HG03378 (cell line): ENCODE measurements around the gene DSTYK.
"Not testable (repeated sequence)": the region's sequence is repeated elsewhere in the genome, so short reads cannot be mapped to it uniquely, and the experiment has no call there.

Experiments used
- ATAC-seq: cut with Tn5 transposase; IDR thresholded peaks from one replicate; pipeline ENCODE4 v1.9.1; 2021; ENCODE audit warnings: mild to moderate bottlenecking, moderate library complexity; ENCODE audit not compliant: unreplicated experiment

The DSTYK gene

DNA sequence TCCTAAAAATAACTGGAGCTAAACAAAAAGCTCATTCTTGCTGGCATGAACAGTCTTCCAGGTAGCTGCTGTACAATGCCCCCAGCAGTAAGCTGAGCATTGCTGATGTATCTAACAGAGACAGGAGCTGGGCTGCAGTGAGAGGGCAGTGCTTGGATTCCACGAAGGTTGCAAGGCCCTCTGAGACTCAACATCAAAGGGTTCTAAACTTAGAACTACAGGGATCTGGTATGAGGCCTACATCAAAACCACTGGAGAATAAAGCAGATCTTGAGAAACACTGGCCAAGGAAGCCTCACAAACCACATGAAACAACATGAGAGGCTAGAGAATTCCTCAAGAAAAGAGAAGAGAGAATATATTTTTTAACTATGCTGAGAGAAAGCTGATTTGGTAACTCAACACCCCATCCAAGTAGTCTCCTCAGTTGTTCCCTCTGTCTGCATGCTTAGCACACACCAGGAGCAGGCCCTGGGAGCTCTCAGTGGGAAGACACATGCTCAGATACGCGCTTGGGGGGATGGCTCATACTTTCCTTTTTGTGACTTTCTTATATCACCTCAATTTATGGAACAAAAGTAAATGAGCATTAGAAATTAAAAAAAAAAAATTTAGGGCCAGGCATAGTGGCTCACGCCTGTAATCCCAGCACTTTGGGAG is 27.7 kb downstream of the DSTYK start:
- ATAC-seq, result no peak

DNA sequence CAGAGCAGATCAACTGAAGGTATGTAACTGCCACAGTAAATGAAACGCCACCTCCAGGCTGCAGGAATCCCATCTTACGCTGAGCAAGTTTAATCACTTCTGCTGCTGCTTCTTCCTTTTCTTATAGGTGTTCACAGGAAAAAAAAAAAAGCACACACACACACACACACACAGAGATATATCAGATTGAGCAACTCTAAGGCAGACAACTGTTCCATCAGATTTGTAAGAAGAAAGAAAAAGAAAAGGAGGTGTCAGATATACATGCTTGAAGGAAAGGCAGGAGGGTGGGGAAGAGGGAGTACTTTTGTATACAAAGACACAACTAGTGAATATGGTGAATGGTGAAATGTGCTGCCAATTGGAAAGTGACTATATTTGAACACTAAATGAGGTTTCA is 28.6 kb downstream of the DSTYK start:
- no peak for ATAC-seq

DNA sequence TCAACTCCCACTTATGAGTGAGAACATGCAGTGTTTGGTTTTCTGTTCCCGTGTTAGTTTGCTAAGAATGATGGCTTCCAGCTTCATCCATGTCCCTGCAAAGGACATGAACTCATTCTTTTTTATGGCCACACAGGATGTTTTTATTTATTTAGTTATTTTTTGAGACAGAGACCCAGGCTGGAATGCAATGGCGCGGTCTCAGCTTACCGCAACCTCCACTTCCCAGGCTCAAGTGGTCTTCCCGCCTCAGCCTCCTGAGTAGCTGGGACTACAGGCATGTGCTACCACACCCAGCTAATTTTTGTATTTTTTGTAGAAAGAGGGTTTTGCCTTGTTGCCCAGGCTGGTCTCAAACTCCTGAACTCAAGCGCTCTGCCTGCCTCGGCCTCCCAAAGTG is 31.2 kb downstream of the DSTYK start:
- not testable (repeated sequence) for ATAC-seq

DNA sequence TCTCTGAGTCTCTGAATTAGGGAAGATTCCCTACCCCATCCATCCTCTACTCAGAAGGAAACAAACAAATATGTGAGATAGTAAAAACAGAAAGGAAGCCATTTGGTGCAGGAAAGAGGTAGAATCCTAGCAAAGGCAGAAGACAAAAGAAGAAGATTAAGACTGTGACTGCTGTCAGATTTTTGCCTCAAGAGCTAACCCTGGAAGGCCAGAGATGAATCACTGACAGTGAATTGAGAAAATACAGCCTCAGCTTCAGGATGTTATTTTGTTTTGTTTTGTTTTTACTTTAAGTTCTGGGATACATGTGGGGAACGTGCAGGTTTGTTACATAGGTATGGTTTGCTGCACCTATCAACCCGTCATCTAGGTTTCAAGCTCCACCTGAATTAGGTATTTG is 31.7 kb downstream of the DSTYK start:
- no peak for ATAC-seq

DNA sequence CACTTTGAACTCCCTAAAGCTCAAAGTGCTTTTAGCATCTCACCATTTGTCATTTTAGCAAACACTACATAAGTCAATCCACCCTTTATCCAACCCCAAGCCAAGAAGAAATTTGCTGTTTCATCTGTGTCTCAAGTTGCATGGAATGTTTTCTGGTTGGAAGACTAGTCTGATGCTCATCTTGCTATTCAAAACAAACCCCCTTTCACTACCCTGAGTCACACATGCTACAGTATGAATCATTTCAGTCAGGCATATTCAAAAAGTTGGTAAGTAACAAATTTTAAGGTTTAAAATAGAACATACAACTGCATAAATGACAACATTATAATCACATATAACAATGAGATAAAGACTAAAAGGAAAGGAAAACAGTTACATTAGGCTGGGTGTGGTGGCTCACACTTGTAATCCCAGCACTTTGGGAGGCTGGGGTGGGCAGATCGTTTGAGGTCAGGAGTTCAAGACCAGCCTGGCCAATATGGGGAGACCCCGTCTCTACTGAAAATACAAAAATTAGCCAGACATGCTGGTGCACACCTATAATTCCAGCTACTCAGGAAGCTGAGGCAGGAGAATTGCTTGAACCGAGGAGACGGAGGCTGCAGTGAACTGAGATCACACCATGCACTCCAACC is 38.7 kb downstream of the DSTYK start:
- ATAC-seq, result no peak

DNA sequence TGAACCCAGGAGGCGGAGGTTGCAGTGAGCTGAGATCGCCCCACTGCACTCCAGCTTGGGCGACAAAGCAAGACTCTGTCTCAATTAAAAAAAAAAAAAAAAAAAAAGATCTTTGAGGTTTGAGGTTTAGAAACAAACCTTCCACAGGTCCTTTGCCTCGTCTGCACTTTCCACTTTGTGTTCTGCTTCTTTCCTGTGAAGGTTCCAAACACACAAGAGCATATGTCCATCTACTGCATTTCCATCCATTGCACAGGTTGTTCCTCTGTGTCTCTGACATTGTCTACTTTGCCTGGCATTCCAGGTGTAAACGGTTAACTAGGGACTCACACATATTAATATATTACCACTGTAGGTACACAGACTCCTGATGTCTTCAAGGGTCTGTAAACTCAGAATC is 40.1 kb downstream of the DSTYK start:
- ATAC-seq, result no peak

DNA sequence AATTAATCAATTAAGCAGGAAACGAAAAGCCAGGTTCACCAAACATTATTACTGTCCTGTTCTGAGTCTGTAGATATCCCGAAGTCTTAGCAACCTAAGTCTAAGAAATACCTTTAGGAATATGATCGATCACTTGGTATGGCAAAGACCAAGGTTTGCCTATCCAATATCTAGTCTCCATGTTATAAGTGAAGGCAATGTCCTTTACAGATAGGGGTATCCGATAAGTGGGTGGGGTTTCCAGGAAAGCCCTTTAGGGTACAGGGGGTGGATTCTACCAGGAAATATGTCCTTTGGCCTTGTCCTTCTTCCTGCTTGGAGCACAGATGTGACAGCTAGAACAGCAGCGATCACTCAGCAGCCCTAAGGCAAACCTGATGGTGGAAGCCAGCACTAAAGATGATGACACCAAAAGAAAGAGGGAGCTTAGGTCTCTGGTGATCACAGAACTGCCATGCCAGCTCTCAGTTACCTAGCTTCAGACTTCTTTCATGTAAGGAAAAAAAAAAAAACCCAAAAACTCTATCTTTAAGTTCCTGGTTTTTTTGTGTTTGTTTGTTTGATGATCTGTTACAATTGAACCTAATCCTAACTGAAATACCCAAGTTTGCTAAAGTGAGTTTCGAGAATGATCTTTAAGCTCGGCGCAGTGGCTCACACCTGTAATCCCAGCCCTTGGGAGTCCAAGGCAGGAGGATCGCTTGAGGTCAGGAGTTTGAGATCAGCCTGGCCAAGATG is 40.8 kb downstream of the DSTYK start:
- ATAC-seq, result no peak

DNA sequence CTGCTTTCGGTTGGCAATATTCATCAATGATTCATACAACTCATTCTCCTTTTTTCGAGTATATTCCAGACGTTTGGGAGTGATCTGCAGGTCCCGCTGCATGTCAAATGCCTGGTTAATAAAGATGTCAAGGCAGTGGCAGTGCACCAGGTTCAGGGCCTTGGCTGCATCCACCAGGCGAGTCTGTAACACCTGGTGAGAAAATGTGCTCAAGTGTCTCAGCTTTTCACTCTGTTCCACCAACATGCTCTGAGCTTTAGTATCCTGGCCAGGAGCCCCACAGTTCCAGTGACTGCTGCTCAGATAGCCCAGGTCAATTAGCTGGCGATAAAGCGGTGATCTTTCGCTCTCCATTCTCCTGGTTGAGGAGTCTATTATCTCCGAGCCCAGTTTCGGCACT is 42.3 kb downstream of the DSTYK start:
- no peak for ATAC-seq

DNA sequence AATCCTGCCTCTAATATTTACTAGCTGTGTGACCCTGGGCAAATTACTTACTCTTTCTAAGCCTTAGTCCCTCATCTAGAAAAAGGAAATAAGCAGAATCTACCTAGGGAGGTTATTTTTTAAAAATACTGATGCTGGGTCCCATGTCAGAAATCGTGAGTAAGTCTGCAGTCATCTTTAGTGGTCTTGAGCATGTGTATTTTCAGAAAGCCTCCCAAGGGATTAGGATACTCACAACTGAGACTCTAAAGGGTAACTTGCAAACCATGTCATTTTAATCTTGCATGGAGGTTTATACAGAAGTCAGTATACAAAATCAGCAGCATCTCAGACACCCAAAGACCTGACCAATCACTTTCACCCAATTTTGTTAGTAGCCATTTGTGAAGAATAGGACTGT is 43.2 kb downstream of the DSTYK start:
- ATAC-seq, result no peak

DNA sequence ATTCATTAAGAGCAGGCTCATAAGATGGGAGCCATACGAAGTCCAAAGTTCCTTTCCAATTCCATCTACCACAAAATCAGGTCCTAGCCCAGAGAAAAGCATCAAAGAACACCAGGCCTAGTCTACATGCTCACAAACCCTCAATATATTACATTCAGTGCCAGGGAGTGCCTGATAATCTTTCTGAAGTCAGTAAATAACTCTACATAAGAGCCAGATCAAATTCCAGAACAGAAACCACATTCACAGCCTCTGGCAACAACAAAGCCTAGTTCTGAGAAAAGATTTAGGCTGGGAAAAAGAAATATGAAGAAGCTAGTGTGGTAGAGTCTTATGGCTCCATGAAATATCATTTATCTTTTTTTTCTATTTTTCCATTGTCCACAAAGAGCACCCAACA is 49.2 kb downstream of the DSTYK start:
- no peak for ATAC-seq

DNA sequence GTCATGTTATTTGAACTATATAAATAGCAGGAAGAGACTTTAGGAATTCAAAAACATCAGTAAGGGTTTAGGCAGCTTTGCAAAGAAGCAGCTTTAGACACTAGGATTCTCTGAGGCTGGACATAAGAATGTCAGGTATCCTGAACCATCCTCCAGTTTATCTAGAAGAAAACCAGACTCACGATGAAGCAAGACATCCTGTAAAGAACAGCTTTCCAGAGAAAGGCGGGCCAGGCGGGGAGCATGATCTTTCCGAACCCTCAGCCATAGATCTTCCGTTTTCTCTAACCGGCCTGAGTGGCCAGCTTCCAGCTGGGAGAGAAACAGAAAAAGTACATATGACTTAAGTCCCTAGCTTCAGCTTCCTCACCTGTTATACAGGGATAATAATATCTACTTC is 50.4 kb downstream of the DSTYK start:
- ATAC-seq, result no peak

DNA sequence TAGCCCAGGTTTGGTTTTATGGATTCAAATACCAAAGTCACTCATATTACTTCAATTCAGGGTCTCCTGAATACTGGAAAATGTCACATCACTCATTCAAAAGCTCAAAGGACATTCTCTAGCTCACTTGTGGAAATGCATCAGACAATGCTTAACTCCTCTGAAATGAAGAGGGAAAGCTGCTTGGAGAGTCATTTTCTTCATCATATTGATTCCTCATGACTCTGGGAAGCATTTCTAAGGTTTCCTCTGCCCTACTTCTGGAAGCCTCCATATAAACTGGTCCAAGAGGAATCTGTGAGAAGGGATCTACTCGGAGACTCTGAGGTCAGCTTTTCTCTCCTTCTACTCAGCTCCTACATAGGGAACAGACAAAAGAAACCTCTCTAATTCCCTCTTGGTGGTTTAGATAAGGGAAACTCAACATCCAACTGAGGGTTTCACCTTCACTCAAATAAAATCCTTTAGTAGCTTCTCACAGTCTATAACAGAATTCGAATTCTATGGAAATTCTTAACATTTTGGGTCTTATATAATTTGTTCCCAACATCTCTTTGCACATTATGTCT is 53.4 kb downstream of the DSTYK start:
- ATAC-seq, result no peak

DNA sequence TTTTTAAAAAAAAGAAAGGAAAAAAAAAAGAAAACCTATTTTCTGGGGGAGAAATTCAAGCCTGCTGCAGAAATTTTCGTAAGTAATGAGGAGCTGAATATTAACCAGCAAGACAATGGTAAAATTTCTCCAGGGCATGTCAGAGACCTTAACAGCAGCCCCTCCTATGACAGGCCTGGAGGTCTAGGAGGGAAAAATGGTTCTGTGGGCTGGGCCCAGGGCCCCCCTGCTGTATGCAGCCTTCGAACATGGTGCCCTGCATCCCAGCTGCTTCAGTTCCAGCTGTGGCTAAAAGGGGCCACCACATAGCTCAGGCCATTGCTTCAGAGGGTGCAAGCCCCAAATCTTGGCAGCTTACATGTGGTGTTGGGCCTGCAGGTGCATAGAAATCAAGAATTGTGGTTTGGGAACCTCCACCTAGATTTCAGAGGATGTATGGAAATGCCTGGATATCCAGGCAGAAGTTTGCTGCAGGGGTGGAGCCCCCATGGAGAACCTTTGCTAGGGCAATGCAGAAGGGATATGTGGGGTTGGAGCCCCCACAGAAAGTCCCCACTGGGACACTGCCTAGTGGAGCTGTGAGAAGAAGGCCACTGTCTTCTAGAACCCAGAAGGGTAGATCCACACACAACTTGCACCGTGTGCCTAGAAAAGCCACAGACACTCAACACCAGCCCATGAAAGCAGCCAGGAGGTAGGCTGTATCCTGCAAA is 55.7 kb downstream of the DSTYK start:
- not testable (repeated sequence) for ATAC-seq

DNA sequence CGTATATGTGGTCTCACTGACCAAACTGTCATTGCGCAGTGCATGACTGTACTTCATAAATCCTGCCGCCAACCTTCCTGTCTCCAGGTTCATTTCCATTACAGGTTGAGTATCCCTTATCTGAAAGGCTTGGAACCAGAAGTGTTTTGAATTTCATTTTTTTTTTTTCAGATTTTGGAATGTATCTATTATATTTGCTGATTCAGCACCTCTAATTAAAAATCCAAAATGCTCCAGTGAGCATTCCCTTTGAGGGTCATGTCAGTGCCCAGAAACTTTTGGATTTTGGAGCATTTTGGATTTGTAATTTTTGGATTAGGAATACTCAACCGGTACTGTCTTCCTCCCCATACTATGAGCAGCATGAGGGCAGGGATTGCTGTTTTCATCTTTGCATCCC is 59.0 kb downstream of the DSTYK start:
- no peak for ATAC-seq

DNA sequence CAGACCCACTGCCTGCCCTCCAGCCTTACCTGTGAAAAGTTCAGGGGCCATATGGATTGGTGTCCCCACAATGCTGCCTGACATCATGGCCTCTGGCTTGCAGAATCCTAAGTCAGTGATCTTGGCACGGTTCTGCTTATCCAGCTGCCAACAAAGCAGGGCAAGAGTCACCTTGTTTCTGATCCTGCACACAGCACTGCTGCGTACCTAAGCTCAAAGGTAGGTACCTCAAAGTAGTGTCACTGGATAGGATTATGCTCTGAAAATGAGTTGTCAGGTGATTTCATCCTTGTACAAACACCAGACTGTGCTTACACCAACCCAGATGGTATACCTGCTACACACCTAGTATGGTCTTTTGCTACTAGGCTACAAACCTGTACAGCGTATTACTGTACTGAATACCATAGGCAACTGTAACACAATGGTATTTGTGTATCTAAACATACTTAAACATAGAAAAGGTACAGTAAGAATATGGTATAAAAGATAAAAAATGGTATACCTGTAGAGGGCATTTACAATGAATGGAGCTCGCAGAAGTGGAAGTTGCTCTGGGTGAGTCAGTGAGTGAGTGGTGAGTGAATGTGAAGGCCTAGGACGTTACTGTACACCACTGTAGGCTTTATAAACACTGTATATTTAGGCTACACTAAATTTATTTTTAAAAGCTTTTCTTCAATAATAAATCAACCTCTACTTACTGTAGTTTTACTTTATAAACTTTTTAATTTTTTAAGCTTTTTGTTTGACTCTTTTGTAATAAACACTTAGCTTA is 60.7 kb downstream of the DSTYK start:
- no peak for ATAC-seq

DNA sequence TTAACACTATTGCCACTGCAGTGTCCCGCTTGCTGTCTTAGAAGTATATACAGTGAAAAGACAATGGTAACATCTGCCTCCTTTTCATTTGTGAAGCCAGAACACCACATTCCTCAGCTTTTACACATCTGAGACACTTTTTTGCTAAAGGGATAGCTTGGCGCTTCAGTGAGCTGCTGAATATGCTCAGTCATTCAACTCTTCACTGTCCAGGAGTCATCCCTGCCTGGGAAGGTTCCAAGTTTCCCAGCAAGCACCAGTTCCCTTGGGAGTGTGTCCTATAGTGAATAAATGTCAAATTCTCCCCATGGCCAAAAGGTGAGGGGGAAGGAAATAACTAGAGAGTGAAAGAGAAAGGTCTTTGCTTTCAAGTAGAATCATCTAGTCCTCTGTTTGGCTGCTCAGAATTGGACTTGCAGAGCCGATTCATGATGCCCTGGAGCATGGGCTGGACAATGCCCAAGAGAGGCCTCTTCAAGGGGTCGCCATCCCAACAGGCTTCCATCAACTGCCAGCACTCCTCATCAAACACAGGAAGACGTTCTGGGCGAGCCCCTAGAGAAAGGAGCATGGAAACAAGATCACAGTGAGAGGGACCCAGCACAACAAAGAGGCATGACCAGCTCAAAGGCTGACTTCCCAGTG is 64.2 kb downstream of the DSTYK start:
- ATAC-seq, result no peak

DNA sequence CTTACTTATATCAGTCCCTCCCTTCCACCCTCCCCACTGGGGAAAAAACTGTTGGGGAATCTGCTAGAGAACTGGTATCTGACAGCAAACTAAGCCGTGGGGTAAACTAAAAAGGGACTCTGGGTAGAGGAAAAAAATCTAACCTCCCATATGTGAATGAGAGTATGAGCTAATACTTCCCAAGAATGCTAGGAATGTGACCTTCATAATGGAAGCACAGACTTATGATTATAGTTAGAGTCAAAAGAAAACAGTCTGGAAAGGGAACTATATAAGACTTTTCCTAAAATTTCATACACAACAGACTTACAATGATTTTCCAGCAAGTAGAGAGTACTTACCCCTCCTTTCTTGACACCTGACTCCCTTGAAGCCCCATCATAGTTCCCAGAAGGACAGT is 66.8 kb downstream of the DSTYK start:
- ATAC-seq, result no peak

DNA sequence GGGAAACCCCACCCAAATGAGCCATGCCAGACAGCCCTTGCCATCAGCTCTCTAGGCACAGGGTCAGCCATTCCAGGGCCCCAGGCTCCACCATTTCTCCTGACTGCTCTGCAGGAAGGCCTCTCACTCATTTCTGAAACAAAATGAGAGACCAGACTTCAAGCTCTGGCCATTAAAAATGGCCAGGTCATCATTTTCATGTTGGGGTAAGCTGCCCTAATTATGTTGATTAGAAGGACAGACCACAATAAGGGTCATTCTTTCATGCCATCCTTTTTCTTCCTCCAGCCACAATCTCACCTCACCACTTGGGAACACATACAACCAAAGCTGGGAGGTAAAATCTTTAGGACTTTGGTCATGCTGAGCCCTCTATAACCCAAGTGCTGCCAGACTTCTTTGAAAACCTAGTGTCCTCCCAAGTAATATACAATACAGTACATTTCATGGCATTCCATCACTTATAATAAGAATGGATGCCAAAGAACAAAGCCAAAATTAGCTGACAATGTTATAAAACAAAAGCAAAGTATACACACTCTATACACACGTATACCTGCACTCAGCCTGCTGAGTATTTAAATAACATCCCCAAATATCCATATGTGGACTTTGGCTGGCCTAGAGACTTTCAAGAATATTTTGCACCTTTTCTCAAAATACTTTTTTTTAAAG is 67.3 kb downstream of the DSTYK start:
- no peak for ATAC-seq

DNA sequence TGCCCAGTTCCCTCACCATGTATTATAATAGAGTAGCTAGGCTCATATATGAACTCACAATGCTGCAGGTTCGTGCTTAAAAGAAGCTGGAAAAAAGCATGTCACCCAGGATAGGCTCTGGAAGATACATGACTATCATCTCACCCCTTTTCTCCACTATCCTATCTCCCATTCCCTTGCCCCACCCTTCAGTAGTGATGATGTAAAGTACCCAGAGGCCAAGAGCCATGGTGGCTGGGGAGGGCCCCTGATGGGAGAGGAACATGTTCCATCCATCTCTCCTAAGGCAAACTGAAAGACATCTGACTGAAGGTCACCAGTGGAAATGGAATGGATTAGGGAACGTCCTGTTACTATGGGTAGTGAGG is 69.4 kb downstream of the DSTYK start:
- no peak for ATAC-seq
